Keratinocyte (primary cell): Measurements from ENCODE around the gene RMC1. TPM values are rescaled to one million over a fixed set of nuclear protein-coding genes. Genes with fewer than 3 reads are reported as not detected.

Experiments
- DNase-seq: peaks from one replicate; pipeline ENCODE4 v3.0.0-alpha.2; 2011; ENCODE audit warnings: low read depth, missing footprints, low spot score
- FAIRE-seq: peaks from 2 replicates; lab custom pipeline; 2011; peaks lifted over from hg19 to GRCh38; lab: Jason Lieb, UNC
- H2AFZ ChIP-seq: 2 replicates; pipeline ENCODE4 v1.6.0; 2012; ENCODE audit warnings: low read length, control low read depth, inconsistent platforms; ENCODE audit not compliant: control insufficient read depth
- H3K27ac ChIP-seq: 2 replicates; pipeline ENCODE4 v1.5.1; 2011; ENCODE audit warnings: low read length; ENCODE audit not compliant: control insufficient read depth, insufficient read depth
- H3K27me3 ChIP-seq: 3 replicates; pipeline ENCODE4 v1.6.0; 2011; ENCODE audit warnings: low read length; ENCODE audit not compliant: control insufficient read depth, insufficient read depth; ENCODE audit errors: extremely low read depth
- H3K36me3 ChIP-seq, 2 experiments: 2 replicates in 1 of 2; 3 replicates in 1 of 2; pipeline ENCODE4 v1.5.1; 2011; ENCODE audit warnings: low read length in 2 of 2, mild to moderate bottlenecking in 1 of 2; ENCODE audit not compliant: control insufficient read depth in 2 of 2, insufficient read depth in 2 of 2; ENCODE audit errors: extremely low read depth in 1 of 2
- H3K4me1 ChIP-seq: 3 replicates; pipeline ENCODE4 v1.5.1; 2011; ENCODE audit warnings: low read length; ENCODE audit not compliant: control insufficient read depth, insufficient read depth; ENCODE audit errors: extremely low read depth
- H3K4me2 ChIP-seq: 3 replicates; pipeline ENCODE4 v1.6.0; 2011; ENCODE audit warnings: low read depth, low read length; ENCODE audit not compliant: control insufficient read depth, insufficient read depth; ENCODE audit errors: extremely low read depth
- H3K4me3 ChIP-seq, 3 experiments: fragments of 200-600 bp in 1 of 3; sonication (generic) in 1 of 3; 2 replicates in 2 of 3; 3 replicates in 1 of 3; pipeline ENCODE4 v1.5.1; 2011 to 2016; ENCODE audit warnings: low read length in 3 of 3, mild to moderate bottlenecking in 3 of 3, control low read depth in 2 of 3, inconsistent platforms in 1 of 3, low read depth in 1 of 3, mixed read lengths in 1 of 3, mixed run types in 1 of 3, moderate library complexity in 1 of 3; ENCODE audit not compliant: control insufficient read depth in 2 of 3, insufficient read depth in 2 of 3; ENCODE audit errors: extremely low read depth in 1 of 3
- H3K79me2 ChIP-seq: 2 replicates; pipeline ENCODE4 v1.6.0; 2012; ENCODE audit warnings: low read length; ENCODE audit not compliant: control insufficient read depth, insufficient read depth
- H3K9ac ChIP-seq: 3 replicates; pipeline ENCODE4 v1.6.0; 2011; ENCODE audit warnings: low read length; ENCODE audit not compliant: control insufficient read depth, insufficient read depth; ENCODE audit errors: extremely low read depth
- H3K9me1 ChIP-seq: 3 replicates; pipeline ENCODE4 v1.6.0; 2011; ENCODE audit warnings: low read length; ENCODE audit not compliant: control insufficient read depth, insufficient read depth; ENCODE audit errors: extremely low read depth
- H3K9me3 ChIP-seq: 2 replicates; pipeline ENCODE4 v1.5.1; 2012; ENCODE audit warnings: low read depth, low read length; ENCODE audit not compliant: control insufficient read depth
- H4K20me1 ChIP-seq: 3 replicates; pipeline ENCODE4 v1.6.0; 2011; ENCODE audit warnings: low read length; ENCODE audit not compliant: control insufficient read depth, insufficient read depth; ENCODE audit errors: extremely low read depth
- EZH2 ChIP-seq: IDR thresholded peaks from one replicate; pipeline ENCODE4 v1.6.1; 2012; ENCODE audit warnings: inconsistent platforms, mild to moderate bottlenecking, low read length, moderate library complexity
- dilution Hi-C: fragments of 300-500 bp; cut with MboI; formaldehyde crosslinking; loops from one replicate; pipeline ENCODE4 v1.7.0; 2020; ENCODE audit warnings: low sequenced_read_pairs; ENCODE audit not compliant: extremely low pct_ligation_motif_present
- polyA plus RNA-seq, 5 experiments: library from polyadenylated mRNA; depleted of rRNA in 3 of 5; stranded (reverse) in 3 of 5; stranded (forward) in 1 of 5; unstranded in 1 of 5; fragments of >200 nt; gene quantifications; 1 replicate in 1 of 5; 2 replicates in 3 of 5; 3 replicates in 1 of 5; pipeline versions ENCODE4 v1.2.1 to v1.2.3, GENCODE V29; 2011 to 2012; ENCODE audit warnings: missing spikeins in 2 of 5, low read depth in 1 of 5, low replicate concordance in 1 of 5
- TF ChIP-seq, protein P1 (sequence below), 3 experiments: IDR thresholded peaks in 1 of 3; conservative IDR thresholded peaks in 1 of 3; optimal IDR thresholded peaks in 1 of 3; 2 replicates in 2 of 3; 3 replicates in 1 of 3; pipeline versions ENCODE3 to v1.5.1; 2011; ENCODE audit warnings: low read length in 3 of 3, mild to moderate bottlenecking in 3 of 3, moderate library complexity in 2 of 3, control low read depth in 1 of 3, inconsistent platforms in 1 of 3; ENCODE audit not compliant: insufficient read depth in 2 of 3; ENCODE audit errors: extremely low read depth in 1 of 3

RMC1 gene
- polyA plus RNA-seq, 1 donor (not counting 4 experiments of a cell fraction or from before 2014, with no cell fraction given) = 26.4 TPM

DNA sequence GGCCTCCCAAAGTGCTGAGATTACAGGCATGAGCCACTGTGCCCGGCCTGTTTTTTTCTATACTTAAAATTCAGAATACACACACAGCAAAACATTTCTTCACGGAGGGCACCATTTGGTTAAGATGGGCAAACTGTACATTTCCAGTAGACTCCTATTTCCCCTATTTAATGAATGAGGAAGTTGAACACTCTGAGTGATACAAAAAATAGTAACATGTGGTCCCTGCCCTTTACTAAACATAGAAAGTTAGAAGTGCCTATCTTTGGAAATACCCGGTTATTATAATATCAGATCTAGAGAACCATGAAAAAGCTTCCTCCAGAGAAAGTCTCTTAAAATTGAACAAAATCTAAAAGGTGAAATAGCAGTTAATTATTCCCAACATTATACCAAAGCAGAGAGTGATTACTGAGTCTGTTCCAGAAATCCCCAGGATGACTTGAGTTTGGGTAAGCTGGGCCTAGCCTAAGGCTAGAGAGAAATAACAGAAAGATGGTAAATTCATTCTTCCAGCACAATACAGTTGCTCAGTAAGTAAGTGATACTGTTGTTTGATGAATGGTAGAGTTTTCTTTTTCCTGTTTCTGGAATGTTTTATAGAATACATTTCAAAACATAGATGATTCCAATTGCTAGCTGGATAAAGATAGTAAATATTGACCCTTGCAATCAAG, 23.3 kb upstream of the RMC1 start:
- no peak overlapping the region for H3K27ac ChIP-seq

DNA sequence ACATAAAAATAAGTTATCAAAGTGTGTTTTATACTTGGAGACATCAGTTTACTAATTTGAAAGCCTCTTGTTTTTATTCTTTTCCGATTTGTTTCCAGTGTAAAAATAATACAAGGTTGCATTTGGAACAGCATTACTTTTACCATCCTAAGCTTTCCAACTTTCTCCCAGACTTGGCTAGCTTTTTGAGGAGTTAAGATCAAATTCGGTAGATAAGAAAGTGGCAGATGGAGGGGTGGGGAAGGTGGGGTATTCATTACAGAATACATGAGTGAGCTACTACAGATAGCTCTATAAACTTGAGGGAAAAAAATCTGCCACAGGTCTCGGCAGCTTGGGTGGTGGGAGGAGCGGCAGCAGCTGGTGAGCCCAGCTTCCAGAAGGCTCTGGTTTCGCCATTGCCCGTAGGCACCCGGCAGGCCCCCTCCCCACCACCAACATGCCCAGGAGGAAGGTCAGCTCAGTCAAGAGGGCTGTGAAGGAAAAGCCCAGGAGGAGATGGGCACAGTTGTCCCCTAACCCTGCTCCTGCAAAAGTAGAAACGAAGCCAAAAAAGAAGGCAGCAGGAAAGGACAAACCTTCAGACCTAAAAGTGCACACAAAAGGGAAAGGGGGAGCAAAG, 18.6 kb upstream of the RMC1 start:
- no peaks in the 10 kb centered on the region for H3K9me3 ChIP-seq
- no peaks in the 10 kb centered on the region for H3K27me3 ChIP-seq
- no peaks in the 10 kb centered on the region for H3K79me2 ChIP-seq
- no peak overlapping the region for H2AFZ ChIP-seq
- no peak for DNase-seq
- no peak for TF ChIP-seq EZH2
- TF ChIP-seq, protein P1, sequence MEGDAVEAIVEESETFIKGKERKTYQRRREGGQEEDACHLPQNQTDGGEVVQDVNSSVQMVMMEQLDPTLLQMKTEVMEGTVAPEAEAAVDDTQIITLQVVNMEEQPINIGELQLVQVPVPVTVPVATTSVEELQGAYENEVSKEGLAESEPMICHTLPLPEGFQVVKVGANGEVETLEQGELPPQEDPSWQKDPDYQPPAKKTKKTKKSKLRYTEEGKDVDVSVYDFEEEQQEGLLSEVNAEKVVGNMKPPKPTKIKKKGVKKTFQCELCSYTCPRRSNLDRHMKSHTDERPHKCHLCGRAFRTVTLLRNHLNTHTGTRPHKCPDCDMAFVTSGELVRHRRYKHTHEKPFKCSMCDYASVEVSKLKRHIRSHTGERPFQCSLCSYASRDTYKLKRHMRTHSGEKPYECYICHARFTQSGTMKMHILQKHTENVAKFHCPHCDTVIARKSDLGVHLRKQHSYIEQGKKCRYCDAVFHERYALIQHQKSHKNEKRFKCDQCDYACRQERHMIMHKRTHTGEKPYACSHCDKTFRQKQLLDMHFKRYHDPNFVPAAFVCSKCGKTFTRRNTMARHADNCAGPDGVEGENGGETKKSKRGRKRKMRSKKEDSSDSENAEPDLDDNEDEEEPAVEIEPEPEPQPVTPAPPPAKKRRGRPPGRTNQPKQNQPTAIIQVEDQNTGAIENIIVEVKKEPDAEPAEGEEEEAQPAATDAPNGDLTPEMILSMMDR (optimal IDR thresholded peaks at IDR 0.05 in 1 of 3, IDR thresholded peaks at IDR 0.05 in 1 of 3, conservative IDR thresholded peaks at IDR 0.05 in 1 of 3; ENCODE audit: extremely low read depth in 1 of 3, insufficient read depth in 2 of 3, low read length in 3 of 3) = no peak
- no peaks in the 10 kb centered on the region for H4K20me1 ChIP-seq
- no peak overlapping the region for H3K4me2 ChIP-seq
- H3K4me3 ChIP-seq = no peak overlapping the region
- no peak for FAIRE-seq
- no peak overlapping the region for H3K27ac ChIP-seq
- no peaks in the 10 kb centered on the region for H3K9me1 ChIP-seq
- dilution Hi-C loops = no loop called here
- peaks cover 8% of the 10 kb centered on the region for H3K4me1 ChIP-seq
- H3K9ac ChIP-seq = no peak overlapping the region
- peaks cover 6 to 15% of the 10 kb centered on the region in 2 experiments for H3K36me3 ChIP-seq

More for the DNA sequence above, 23.3 kb upstream of the RMC1 start:
- FAIRE-seq (no peak), DNase-seq (no peak)
- no peak overlapping the region for H3K4me3 ChIP-seq
- dilution Hi-C loops = no loop called here
- peaks cover 19 to 31% of the 10 kb centered on the region in 2 experiments for H3K36me3 ChIP-seq
- no peaks in the 10 kb centered on the region for H3K9me1 ChIP-seq
- TF ChIP-seq, protein P1 (optimal IDR thresholded peaks at IDR 0.05 in 1 of 3, IDR thresholded peaks at IDR 0.05 in 1 of 3, conservative IDR thresholded peaks at IDR 0.05 in 1 of 3; ENCODE audit: extremely low read depth in 1 of 3, insufficient read depth in 2 of 3, low read length in 3 of 3) = no peak
- TF ChIP-seq EZH2 = no peak
- H3K4me1 ChIP-seq = no peaks in the 10 kb centered on the region
- H3K9ac ChIP-seq = no peak overlapping the region
- H2AFZ ChIP-seq = no peak overlapping the region
- no peaks in the 10 kb centered on the region for H3K79me2 ChIP-seq
- H3K27me3 ChIP-seq = no peaks in the 10 kb centered on the region
- no peaks in the 10 kb centered on the region for H3K9me3 ChIP-seq
- no peaks in the 10 kb centered on the region for H4K20me1 ChIP-seq
- H3K4me2 ChIP-seq = no peak overlapping the region
